Camera-type eye (tissue), 1 donor: ENCODE measurements around the gene INPPL1. TPM values are rescaled to one million over a fixed set of nuclear protein-coding genes. Genes with fewer than 3 reads are reported as not detected.

Experiments
- total RNA-seq: library from RNA; depleted of rRNA; stranded (reverse); fragments of >200 nt; gene quantifications from one replicate; pipeline ENCODE4 v1.2.3, GENCODE V29; 2014

INPPL1 gene
- total RNA-seq = 68.7 TPM

GRCh38 chr11:72224564-72225410 lies at the start of gene INPPL1:
INPPL1 (plus strand) TSS chr11:72224767; CDS start chr11:72224985, 218 bp downstream.

DNA sequence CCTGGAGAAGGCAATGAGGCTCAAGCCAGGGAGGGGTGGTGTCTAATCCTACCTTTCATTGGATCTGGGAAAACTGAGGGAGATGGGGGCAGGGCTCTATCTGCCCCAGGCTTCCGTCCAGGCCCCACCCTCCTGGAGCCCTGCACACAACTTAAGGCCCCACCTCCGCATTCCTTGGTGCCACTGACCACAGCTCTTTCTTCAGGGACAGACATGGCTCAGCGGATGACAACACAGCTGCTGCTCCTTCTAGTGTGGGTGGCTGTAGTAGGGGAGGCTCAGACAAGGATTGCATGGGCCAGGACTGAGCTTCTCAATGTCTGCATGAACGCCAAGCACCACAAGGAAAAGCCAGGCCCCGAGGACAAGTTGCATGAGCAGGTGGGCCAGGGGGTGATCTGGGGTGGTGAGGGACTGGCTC lies 32.6 kb upstream of the INPPL1 start, which contains the start of gene FOLR1:
TSS of gene FOLR1 (plus strand) at position 180 of the 421 bp plus-strand sequence. CDS start at position 214, 34 bp downstream.

DNA sequence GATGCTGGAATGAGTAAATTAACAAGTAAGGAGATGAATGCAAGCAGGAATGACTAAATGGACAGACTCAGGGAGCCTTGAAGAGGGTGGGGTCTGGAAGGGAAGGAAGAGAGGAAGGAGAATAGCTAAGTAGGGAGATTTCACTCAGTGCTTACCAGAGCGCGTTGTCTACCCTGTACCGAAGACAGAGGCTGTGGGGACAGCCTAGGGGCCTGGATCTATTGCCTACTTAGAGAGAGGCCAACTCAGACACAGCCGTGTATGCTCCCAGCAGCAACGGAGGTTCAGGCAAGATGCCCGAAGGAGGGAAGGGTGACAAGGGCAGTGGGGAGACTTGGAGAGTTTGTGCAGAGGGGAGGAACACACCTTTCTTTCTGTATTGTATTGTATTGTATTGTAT lies 7.9 kb upstream of the INPPL1 start, which contains the start of gene FOLR2:
TSS of gene FOLR2 (plus strand) at position 157 of the 400 bp plus-strand sequence. CDS start 1,791 bp downstream, outside the sequence.

DNA sequence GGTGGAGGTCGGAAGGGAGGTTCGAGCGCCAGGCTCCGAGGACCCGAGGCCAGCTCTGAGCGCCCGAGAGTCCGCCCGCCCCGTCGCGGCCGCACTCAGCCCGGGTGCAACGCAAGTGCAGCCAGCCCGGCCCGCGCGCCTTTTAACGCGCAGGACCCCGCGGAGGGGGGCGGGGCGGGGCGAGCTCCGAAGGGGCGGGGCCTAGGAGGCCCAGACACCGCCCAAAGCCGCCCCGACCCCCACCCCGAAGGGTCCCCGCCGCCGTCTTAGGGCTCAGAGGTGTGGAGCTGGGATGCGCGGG lies 19.4 kb downstream of the INPPL1 start, which contains the start of gene PHOX2A:
TSS of gene PHOX2A (minus strand) at position 117 of the 301 bp plus-strand sequence. CDS start 172 bp downstream, outside the sequence.

Other genes starting within 250 kb of the INPPL1 start
- gene IL18BP, start 225.9 kb upstream of the INPPL1 start, total RNA-seq = 8.2 TPM
- gene NUMA1, start 144.2 kb upstream of the INPPL1 start, total RNA-seq = 292 TPM
- 11.3 TPM for gene LRRC51, start 143.9 kb upstream of the INPPL1 start, total RNA-seq
- 51.8 TPM for gene LAMTOR1, start 121.5 kb upstream of the INPPL1 start, total RNA-seq
- gene TOMT, start 118.8 kb upstream of the INPPL1 start, total RNA-seq = not detected
- gene ANAPC15, start 112.1 kb upstream of the INPPL1 start, total RNA-seq = 16.5 TPM
- gene FOLR3, start 89.0 kb upstream of the INPPL1 start, total RNA-seq = not detected
- gene FOLR1, start 32.6 kb upstream of the INPPL1 start, total RNA-seq = 4.8 TPM
- 11.8 TPM for gene FOLR2, start 8.0 kb upstream of the INPPL1 start, total RNA-seq
- not detected for gene PHOX2A, start 19.4 kb downstream of the INPPL1 start, total RNA-seq
- gene CLPB, start 209.8 kb downstream of the INPPL1 start, total RNA-seq = 45.0 TPM